Measurements from ENCODE around the gene ZKSCAN5. TPM values are rescaled to one million over a fixed set of nuclear protein-coding genes. Genes with fewer than 3 reads are reported as not detected.

ZKSCAN5 gene
- total and polyA plus RNA-seq, 12 donors: 2.8 to 8.5 (median 7.2) TPM

- Histone ChIP-seq H3K27me3 (no peaks in the 10 kb centered on the region), H3K9me3 (peaks cover 0 to 31% (median 12%) of the 10 kb centered on the region in 11 donors), H3K4me1 (no peaks in the 10 kb centered on the region), H3K4me3 (no peak overlapping the region), H3K36me3 (peaks cover 0 to 98% (median 51%) of the 10 kb centered on the region in 9 donors), H3K27ac (no peak overlapping the region)
- DNase-seq (no peak), ATAC-seq (no peak)
- 95% methylated on average over 21 of the region's 21 CpGs for WGBS, 2 donors
- intact Hi-C loops (cut with DNase I): no loop called here
- TF ChIP-seq CTCF (IDR thresholded peaks at IDR 0.05): peak in 2 of 9 donors; percentile 25 to 27
These were observed 21.4 kb downstream of the ZKSCAN5 start for GRCh38 chr7:99525713-99526440.

GRCh38 chr7:99531354-99531765, 26.9 kb downstream of the ZKSCAN5 start:
- WGBS, 2 donors: 98 to 99% methylated on average over 12 of the region's 12 CpGs
- Histone ChIP-seq H3K4me3 (no peak overlapping the region), H3K4me1 (no peaks in the 10 kb centered on the region), H3K36me3 (peaks cover 8 to 80% (median 65%) of the 10 kb centered on the region in 9 donors), H3K27ac (no peak overlapping the region), H3K27me3 (no peaks in the 10 kb centered on the region), H3K9me3 (peaks cover 3 to 86% (median 35%) of the 10 kb centered on the region in 11 donors)
- intact Hi-C loops (cut with DNase I): no loop called here
- no peak for TF ChIP-seq CTCF (IDR thresholded peaks at IDR 0.05)
- DNase-seq: no peak
- no peak for ATAC-seq

- no peaks in the 10 kb centered on the region for H3K27me3 ChIP-seq
- intact Hi-C loops (cut with DNase I): no loop called here
- 95 to 100% methylated on average over 2 of the region's 2 CpGs for WGBS, 2 donors
- DNase-seq (no peak), ATAC-seq (no peak)
- no peaks in the 10 kb centered on the region for H3K4me1 ChIP-seq
- peaks cover 3 to 97% (median 38%) of the 10 kb centered on the region in 11 donors for H3K9me3 ChIP-seq
- H3K4me3 ChIP-seq: no peak overlapping the region
- TF ChIP-seq CTCF (IDR thresholded peaks at IDR 0.05): no peak
- peaks cover 8 to 38% (median 27%) of the 10 kb centered on the region in 9 donors for H3K36me3 ChIP-seq
- no peak overlapping the region for H3K27ac ChIP-seq
These were observed 31.2 kb downstream of the ZKSCAN5 start for GRCh38 chr7:99535667-99536066.

GRCh38 chr7:99539213-99539811, 34.9 kb downstream of the ZKSCAN5 start:
- intact Hi-C loops (cut with DNase I): no loop called here
- Histone ChIP-seq H3K36me3 (peaks cover 0 to 10% (median 0%) of the 10 kb centered on the region in 9 donors), H3K27me3 (no peaks in the 10 kb centered on the region), H3K9me3 (peaks cover 0 to 96% (median 16%) of the 10 kb centered on the region in 11 donors), H3K4me3 (no peak overlapping the region), H3K27ac (no peak overlapping the region), H3K4me1 (no peaks in the 10 kb centered on the region)
- ATAC-seq (no peak), DNase-seq (no peak)
- 55 to 64% methylated on average over 7 of the region's 7 CpGs for WGBS, 2 donors
- no peak for TF ChIP-seq CTCF (IDR thresholded peaks at IDR 0.05)

Data from heart right ventricle (tissue), 16 donors.